Stimulated activated CD4-positive, alpha-beta T cell treated with anti-CD3 and anti-CD28 coated beads, Interleukin-4, amount 100 ng/mL, for 4 hours (primary cell): ENCODE results near the gene EPB41L5.
"Not testable (repeated sequence)": the region's sequence is repeated elsewhere in the genome, so short reads cannot be mapped to it uniquely, and the experiment has no call there.

Experiments used
- DNase-seq, 2 experiments: peaks; one replicate each; pipeline ENCODE4 v3.0.0-alpha.2; 2020

Gene EPB41L5

DNA sequence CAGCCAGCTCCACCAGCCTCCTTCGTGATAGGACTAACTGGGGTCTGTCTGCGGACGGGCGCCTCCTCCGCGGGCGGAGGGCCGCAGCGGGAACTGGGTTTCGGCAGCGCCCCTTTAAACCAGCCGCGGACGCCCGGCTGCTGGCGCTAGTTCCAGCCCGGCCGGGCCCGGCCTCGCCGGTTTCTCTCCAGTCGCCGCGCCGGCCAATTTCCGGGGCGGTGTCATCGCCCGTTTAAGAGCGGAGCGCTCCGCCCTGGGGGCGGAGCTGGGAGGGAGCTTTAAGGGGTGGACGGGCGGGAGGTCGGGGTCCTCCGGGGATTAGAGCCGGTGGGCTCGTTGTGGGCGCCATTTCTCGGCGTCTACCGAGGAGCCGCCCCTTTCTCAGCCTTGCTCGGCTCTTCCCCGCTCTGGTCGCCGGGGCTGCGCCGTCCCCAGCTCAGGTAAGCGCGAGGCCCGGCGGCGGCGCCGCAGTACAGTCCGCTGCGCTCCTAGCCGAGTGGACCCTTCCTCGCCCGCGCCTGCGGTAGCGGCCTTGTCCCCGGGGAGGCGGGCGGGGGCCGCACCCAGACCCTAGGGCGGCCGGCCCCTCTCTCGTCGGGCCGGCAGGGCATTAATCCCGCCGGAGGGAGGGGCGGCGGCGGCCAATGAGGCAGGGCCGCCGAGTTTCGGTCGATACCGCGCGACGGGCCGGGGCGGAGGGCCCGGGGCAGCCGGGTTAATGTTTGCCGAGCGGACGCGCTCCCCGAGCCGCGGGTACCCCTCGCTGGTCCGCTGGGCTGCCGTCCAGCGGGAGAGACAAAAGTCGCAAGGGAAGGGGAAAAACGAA is at the start of gene EPB41L5:
Gene EPB41L5 (plus strand): TSS at position 307 of the 826 bp plus-strand sequence. CDS start 6,008 bp downstream, outside the sequence.
- peak; percentile 72 to 76 for DNase-seq

DNA sequence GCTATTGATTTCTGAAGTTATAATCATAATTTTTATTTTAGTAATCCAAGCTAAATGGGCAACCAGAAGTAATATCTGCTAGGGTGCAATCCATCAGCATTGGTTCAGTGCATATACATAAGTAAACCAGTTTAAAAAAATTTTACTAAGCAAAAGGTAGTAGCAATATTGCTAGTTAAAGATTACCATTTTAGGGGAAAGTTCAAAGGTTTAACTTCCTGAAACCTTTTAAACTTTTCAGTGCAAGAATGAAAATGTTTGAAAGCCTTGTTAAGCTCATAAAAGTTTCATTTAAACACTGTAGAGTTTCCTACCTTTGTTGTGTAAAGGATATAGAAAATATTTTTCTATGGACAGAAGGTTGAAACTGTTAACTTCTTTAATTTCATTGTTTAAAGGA is 31.0 kb upstream of the EPB41L5 start:
- no peak for DNase-seq

GRCh38 chr2:119982506-119982905 is 30.4 kb upstream of the EPB41L5 start:
- DNase-seq: no peak

DNA sequence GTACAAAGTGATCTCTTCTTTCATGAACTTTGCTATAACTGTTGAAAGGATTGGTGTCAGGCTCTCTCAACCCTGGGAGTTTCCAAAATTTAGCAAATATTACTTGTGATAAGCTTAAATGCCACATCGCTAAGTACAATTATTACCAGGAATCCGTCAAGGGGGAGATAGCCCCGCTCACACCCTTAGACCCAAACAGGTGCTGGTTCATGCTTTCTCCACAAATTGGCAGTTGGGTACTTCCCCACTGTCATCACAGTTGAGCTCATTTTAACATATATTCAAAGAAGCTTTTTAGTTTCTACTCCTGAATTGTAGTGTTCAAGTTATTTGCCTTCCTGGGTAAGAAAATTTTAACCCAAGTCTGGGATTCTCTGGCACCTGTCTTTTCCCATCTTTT is 29.8 kb upstream of the EPB41L5 start:
- DNase-seq: no peak

GRCh38 chr2:119996148-119996547 is 16.7 kb upstream of the EPB41L5 start:
- no peak for DNase-seq

DNA sequence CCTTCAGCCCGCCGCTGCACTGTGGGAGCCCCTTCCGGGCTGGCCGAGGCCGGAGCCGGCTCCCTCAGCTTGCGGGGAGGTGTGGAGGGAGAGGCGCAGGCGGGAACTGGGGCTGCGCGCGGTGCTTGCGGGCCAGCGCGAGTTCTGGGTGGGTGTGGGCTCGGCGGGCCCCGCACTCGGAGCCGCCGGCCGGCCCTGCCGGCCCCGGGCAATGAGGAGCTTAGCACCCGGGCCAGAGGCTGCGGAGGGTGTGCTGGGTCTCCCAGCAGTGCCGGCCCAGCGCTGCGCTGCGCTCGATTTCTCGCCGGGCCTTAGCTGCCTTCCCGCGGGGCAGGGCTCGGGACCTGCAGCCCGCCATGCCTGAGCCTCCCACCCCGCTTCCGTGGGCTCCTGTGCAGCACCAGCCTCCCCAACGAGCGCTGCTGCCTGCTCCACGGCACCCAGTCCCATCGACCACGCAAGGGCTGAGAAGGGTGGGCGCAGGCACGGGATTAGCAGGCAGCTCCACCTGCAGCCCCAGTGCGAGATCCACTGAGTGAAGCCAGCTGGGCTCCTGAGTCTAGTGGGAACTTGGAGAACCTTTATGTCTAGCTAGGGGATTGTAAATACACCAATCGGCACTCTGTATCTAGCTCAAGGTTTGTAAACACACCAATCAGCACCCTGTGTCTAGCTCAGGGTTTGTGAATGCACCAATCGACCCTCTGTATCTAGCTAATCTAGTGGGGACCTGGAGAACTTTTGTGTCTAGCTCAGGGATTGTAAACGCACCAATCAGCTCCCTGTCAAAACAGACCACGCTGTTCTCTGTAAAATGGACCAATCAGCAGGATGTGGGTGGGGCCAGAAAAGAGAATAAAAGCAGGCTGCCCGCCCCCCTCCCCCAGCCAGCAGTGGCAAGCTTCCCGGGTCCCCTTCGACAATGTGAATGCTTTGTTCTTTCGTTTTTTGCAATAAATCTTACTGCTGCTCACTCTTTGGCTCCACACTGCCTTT is 15.7 kb upstream of the EPB41L5 start:
- DNase-seq: not testable (repeated sequence)

- DNase-seq: no peak
Measured at GRCh38 chr2:120001471-120001870, 11.4 kb upstream of the EPB41L5 start.

DNA sequence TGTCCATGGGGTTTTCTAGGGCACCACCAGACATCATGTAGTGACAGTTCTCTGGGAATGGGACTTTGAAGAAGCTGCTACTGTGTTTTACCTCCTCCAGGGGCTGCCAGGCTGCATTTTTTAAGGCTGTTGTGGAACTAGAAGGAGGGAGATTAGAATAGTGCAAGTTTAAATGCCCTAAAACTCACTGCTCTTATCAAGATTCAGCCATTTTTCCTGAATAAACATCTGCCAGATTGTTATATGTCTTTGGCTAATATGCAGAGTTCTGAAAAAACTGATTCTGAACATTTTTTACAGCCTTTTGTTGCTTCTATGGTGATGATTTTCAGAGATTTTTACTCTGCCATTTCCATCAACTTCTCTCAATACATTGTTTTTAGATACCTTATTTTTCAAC is 8.6 kb upstream of the EPB41L5 start:
- DNase-seq: no peak

GRCh38 chr2:120005834-120006521 is 6.9 kb upstream of the EPB41L5 start:
- no peak for DNase-seq

DNA sequence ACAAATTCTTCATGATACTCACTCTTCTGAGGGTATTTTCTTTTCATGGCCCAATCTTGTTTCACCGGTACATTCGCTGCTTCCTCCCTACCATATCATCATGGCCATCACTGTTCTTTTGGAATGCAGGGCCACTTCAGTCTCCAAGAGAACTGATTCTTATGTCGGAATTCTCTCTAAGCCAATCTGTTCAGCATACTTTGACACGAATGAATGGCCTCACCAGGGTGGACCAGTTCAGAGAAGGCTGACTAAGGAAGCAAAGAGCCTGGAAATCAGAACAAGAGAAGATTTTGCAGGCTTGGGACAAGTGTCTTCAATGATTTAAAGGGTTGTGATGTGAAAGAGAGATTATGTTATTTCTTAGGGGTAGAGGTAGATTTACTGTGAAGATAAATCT is 5.0 kb upstream of the EPB41L5 start:
- no peak for DNase-seq

DNA sequence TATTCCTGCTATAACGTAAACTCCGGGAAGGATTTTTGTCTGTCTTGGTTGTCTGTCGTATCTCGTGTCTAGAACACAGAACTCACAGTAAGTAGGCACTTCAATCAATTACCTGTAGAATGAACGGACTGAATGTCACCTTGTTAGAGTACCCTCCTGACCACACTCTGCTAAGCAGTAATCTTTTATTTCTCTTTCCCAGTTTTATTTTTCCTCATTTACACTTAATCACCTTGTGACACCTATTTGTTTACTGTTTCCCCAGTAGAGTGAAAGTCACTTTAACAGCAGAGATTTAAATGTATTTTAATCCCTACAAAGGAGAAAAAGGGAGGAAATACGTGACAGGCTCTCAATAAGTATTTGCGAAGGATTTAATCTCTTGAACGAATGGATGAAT is 514 bp upstream of the EPB41L5 start:
- DNase-seq: no peak

DNA sequence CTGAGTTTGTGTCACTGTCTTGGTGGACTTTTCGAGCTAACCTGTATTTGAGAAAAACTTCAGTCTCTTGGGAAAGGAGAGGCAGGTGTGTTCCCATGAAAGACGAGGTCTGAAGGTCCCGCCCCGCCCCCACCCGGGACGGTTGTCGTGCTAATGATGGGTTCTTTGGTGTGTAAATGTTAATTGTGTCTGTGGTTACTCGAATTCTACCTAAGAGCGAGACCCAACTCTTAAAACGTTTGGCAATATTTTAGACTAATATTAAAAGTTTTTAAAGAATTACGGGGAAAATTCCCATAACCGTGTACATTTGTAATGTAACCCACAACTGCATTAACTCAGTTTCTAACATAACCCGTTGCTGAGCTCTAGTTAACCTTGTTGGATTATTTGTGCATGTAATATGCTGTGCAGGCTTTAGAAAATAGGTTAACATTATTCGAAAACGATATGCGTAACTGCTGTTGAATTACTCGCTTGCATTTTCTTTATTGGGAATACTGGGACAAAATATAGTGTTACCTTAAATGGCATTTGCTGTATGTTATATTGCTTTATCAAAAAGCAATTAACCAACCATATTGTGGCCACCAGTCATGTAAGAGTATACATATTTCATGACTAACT is 833 bp downstream of the EPB41L5 start:
- DNase-seq: peak in 1 of 2 experiments; percentile 11

DNA sequence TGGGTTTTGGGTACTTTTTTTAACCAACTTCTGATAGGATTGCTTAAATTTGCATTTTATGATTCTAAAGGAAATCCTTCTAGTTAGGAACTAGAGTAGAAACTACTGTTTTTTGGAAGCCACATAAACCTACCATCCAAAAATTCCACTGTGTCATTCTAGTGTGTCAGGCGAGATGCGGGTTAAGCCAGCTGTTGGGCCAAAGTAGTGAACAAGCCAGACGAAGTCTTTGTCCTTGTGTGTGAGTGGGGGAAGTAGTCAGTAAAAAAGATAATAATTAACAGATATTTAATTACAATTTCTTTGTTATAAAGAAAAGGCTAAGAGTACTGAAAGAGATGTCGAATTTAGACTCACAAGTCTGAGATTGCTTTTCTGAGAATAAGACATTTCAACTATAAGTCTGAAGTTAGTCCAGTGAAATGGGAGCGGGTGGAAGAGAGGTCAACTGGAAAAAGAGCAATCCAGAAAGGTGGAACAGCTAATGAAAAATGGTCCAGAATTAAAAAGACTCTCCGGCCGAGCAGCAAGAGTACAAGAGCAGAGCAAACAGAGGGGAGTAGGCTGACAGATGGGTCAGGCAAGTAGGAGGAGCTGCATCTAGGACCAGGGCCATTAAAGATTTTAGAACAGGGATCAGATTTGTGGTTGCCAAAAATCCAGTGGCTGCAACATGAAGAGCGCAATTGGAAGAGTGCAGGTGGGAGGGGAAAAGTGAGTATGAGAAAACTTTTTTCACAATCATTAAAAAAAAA is 1.5 kb downstream of the EPB41L5 start:
- DNase-seq: no peak

DNA sequence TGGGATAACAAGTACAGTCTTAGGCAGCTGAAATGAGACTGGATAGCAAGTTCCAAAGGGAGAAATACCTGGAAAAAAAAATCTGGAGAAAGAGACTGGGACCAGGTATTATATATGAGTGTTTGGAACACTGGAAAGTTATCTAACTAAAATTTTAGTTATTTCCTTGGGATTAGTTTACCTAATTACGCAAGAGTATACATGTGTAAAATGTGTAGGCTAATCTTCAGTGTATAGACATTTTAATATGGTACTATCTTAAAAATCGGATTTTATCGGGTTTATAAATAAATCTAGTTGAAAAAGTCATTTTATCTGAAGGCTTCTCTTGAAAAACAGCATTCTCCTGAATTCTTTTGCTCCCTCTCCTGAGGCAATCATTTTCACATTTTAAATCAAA is 3.9 kb downstream of the EPB41L5 start:
- DNase-seq: no peak

- DNase-seq: no peak
Measured at GRCh38 chr2:120017201-120017600, 4.3 kb downstream of the EPB41L5 start.

DNA sequence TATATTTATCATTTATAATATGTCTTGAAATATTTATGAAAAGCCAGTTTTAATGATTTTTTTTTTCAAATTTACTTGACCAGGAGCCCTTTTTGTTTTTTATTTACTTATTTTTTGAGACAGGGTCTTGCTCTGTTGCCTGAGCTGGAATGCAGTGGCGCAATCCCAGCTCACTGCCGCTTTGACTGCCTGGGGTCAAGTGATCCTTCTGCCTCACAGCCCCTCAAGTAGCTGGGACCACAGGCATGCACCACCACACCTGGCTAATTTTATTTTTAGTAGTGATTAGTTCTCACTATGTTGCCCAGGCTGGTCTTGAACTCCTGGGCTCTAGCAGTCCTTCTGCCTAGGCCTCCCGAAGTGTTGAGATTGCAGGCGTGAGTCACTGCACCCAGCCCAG is 5.7 kb downstream of the EPB41L5 start:
- DNase-seq: no peak

DNA sequence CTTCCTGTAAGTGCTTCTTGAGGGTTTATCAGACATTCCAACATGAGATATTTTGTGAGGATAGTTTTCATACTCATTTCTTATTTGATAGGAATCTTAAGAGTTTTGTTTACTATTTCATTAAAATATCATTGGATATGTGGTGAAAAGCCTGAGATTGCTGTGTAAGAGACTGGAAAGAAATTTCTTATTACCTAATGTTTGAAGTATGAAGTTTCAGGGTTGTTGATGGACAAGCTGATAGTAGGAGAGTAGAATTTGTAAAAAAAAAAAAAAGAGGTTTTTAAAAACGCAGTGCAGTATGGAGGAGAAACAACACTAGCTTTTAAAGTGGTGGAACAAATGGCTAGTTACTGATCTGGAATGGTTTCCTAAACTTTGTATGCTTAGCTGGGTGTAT is 7.7 kb downstream of the EPB41L5 start:
- DNase-seq: no peak

DNA sequence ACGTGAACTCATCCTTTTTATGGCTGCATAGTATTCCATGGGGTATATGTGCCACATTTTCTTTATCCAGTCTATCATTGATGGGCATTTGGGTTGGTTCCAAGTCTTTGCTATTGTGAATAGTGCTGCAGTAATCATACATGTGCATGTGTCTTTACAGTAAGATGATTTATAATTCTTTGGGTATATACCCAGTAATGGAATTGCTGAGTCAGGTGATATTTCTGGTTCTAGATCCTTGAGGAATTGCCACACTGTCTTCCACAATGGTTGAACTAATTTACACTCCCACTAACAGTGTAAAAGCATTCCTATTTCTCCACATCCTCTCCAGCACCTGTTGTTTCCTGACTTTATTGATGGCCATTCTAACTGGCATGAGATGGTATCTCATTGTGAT is 9.6 kb downstream of the EPB41L5 start:
- DNase-seq: not testable (repeated sequence)

DNA sequence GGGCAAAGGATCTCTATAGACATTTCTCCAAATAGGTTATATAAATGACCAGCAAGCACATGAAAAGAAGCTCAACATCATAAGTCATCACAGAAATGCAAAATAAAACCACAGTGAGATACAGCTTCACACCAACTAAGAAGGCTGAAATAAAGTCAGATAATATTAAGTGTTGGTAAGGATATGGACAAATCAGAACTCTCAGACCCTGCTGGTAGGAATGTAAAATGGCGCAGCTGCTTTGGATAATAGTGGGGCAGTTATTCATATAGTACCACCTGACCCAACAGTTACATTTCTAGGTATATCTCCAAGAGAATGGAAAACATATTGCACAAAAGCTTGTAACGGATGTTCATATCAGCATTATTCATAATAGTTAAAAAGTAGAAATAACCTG is 14.0 kb downstream of the EPB41L5 start:
- no peak for DNase-seq

- DNase-seq: no peak
Measured at GRCh38 chr2:120028795-120029194, 15.9 kb downstream of the EPB41L5 start.

DNA sequence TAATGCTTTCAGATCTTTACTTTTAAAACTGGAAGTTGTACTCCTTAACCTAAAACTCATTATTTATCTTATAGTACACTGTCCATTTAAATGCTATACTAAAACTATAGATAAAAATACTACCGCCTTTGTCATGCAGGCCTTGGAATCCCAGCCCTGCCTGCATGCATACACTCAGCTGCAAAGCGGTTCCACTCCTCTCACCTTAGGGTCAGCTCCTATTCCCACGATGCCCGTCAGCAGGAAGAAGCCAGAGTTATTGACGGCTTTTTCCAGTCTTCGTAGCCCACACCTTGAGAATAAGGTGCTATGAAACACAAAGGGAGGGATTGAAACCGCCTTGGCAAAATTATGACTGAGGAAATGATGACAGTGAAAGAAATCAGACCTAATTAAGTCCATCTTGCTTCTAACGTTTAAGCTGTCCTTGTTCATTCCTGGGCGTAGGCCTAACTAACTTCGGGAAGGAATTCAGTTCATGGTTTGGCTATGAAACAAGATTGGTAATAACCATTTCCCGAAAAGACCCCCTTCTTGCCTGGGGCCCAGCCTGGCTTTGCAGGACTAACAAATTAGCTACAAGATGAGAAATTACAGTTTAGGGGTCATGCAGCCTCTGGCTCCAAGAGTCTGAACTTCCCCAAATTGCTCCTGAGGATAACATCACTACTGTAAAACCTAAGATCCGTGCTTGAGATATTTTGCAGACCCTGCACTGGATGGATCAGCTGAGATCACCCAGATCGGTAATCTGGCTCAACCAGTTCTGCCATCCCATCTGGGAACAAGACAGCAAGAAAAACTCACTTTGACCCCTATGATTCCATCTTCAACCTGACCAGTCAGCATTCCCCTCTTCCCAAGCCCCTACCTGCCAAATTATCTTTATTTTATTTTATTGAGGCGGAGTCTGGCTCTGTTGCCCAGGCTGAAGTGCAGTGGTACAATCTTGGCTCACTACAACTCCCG is 17.1 kb downstream of the EPB41L5 start:
- no peak for DNase-seq
